RKO (cell line): ENCODE data around the gene NR6A1.
A peak's percentile ranks its signal among the peaks of the same experiment; 100 is the strongest.

Experiments
- DNase-seq: peaks from one replicate; pipeline ENCODE4 v3.0.0-alpha.2; 2016; ENCODE audit warnings: low spot score

Gene NR6A1

GRCh38 chr9:124658165-124659017, 112.7 kb downstream of the NR6A1 start:
- DNase-seq: no peak

GRCh38 chr9:124657516-124657915, 113.6 kb downstream of the NR6A1 start:
- DNase-seq: no peak

GRCh38 chr9:124654431-124654830, 116.7 kb downstream of the NR6A1 start:
- DNase-seq: no peak

- DNase-seq: peak; percentile 34
Observed at GRCh38 chr9:124652615-124653393, 118.3 kb downstream of the NR6A1 start.

- no peak for DNase-seq
Observed at GRCh38 chr9:124652203-124652602, 118.9 kb downstream of the NR6A1 start.

GRCh38 chr9:124645274-124645673, 125.8 kb downstream of the NR6A1 start:
- no peak for DNase-seq

GRCh38 chr9:124639637-124640036, 131.5 kb downstream of the NR6A1 start:
- no peak for DNase-seq

GRCh38 chr9:124635285-124635684, 135.8 kb downstream of the NR6A1 start:
- no peak for DNase-seq

- DNase-seq: no peak
Observed at GRCh38 chr9:124632077-124632621, 139.0 kb downstream of the NR6A1 start.

GRCh38 chr9:124631326-124631725, 139.8 kb downstream of the NR6A1 start:
- no peak for DNase-seq

GRCh38 chr9:124629600-124629999, 141.5 kb downstream of the NR6A1 start:
- peak; percentile 54 for DNase-seq

GRCh38 chr9:124628741-124629140, 142.4 kb downstream of the NR6A1 start:
- no peak for DNase-seq

- no peak for DNase-seq
Observed at GRCh38 chr9:124626276-124626675, 144.8 kb downstream of the NR6A1 start.

GRCh38 chr9:124625087-124625486, 146.0 kb downstream of the NR6A1 start:
- no peak for DNase-seq

- no peak for DNase-seq
Observed at GRCh38 chr9:124624735-124624992, 146.4 kb downstream of the NR6A1 start.

- DNase-seq: no peak
Observed at GRCh38 chr9:124623966-124624734, 147.0 kb downstream of the NR6A1 start.

GRCh38 chr9:124622882-124623281, 148.2 kb downstream of the NR6A1 start:
- no peak for DNase-seq

- no peak for DNase-seq
Observed at GRCh38 chr9:124621371-124622328, 149.5 kb downstream of the NR6A1 start.

- DNase-seq: no peak
Observed at GRCh38 chr9:124618476-124618875, 152.6 kb downstream of the NR6A1 start.

- peak; percentile 64 for DNase-seq
Observed at GRCh38 chr9:124617477-124618141, 153.5 kb downstream of the NR6A1 start.

GRCh38 chr9:124616961-124617360, 154.2 kb downstream of the NR6A1 start:
- DNase-seq: no peak
